Measurements from ENCODE around the gene AIP.

AIP gene

GRCh38 chr11:67532889-67533288, 50.1 kb downstream of the AIP start:
- DNase-seq (ENCODE audit: low read depth in 2 of 2), result no peak

GRCh38 chr11:67534070-67534679, 51.3 kb downstream of the AIP start:
- DNase-seq (ENCODE audit: low read depth in 2 of 2), result no peak

GRCh38 chr11:67535561-67535960, 52.7 kb downstream of the AIP start:
- no peak for DNase-seq (ENCODE audit: low read depth in 2 of 2)

- no peak for DNase-seq (ENCODE audit: low read depth in 2 of 2)
These were observed 55.5 kb downstream of the AIP start for GRCh38 chr11:67538306-67538705.

GRCh38 chr11:67538823-67539505, 56.1 kb downstream of the AIP start:
- DNase-seq (ENCODE audit: low read depth in 2 of 2), result no peak

GRCh38 chr11:67539550-67539949, 56.7 kb downstream of the AIP start:
- no peak for DNase-seq (ENCODE audit: low read depth in 2 of 2)
